ENCODE data around the gene LGALS14. TPM values are rescaled to one million over a fixed set of nuclear protein-coding genes. Genes with fewer than 3 reads are reported as not detected.

LGALS14 gene
- not detected in 2 replicates for total RNA-seq

DNA sequence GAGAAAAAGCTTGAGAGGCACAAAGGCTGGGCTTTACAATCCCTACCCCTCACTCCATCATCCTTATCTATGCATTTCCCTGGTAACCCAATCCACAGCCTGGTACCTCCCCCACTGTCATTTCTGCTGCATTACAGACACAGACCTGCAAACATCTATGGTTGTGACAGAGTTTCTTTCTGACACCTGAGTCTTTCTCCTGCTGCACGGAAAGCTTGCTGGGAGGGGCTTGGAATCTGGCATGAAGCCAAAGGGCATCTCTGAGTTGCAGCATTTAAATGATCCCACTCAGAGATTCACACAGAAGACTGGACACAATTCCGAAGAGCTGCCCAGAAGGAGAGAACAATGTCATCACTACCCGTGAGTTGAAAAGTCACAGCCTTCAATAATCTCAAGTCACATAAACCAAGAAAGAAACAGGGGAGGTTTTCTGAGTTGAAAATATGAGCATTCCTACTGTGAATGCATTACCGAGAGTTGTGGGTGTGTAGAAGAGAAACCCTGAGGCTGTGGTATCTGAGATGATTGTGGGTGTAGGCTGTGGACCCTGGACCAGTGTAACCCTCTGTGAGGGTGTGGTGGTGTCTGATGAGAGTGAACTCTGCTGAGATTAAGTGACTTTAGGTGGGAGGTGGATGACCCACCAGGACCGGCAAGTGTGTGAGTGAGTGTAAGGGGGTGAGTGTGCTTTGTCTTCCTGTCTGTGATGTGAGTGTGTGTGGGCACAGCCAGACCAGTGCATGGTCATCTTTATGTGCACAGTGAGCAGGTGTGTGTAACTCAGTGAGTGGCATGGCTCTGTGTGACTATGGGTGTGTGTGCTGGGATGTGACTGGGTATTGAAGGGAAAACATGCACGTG, at the start of gene LGALS14:
Gene LGALS14, plus strand, starts transcription at position 301 of the 864 bp plus-strand sequence. Its CDS starts 48 bp downstream, at position 349.

GRCh38 chr19:39655613-39656012, 48.7 kb upstream of the LGALS14 start, which contains the start of gene LGALS16:
Gene LGALS16 (plus strand): TSS chr19:39655913. CDS start chr19:39655962, 49 bp downstream.

DNA sequence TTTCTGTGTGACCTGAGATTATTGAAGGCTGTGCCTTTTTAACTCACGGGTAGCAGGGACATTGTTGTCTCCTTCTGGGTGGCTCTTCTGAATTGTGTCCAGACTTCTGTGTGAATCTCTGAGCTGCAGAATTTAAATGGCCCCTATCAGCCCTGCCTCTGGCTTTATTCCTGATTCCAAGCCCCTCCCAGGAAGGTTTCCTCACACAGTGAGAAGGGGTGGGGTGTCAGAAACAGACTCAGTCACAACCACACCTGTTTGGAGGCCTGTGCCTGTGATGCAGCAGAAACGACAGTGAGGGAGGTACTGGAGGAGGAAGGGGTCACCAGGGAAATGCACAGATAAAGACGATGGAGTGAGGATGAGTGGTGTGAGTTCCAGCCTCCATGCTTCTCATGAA, 33.6 kb downstream of the LGALS14 start, which contains the start of gene CLC:
Gene CLC, minus strand, starts transcription at position 139 of the 400 bp plus-strand sequence. Its CDS starts 77 bp downstream, at position 62.

Other genes with a start within 250 kb of the LGALS14 start
- gene TIMM50, start 223.6 kb upstream of the LGALS14 start, total RNA-seq: 51.4 and 81.6 TPM in 2 replicates
- 0.52 TPM in 1 of 2 replicates, not detected in the other for gene DLL3, start 205.5 kb upstream of the LGALS14 start, total RNA-seq
- not detected in 2 replicates for gene SELENOV, start 189.3 kb upstream of the LGALS14 start, total RNA-seq
- 2.7 and 5.1 TPM in 2 replicates for gene EID2B, start 171.6 kb upstream of the LGALS14 start, total RNA-seq
- gene EID2, start 164.3 kb upstream of the LGALS14 start, total RNA-seq: 12.1 and 12.9 TPM in 2 replicates
- gene LGALS13, start 102.0 kb upstream of the LGALS14 start, total RNA-seq: not detected in 2 replicates
- gene LGALS16, start 48.6 kb upstream of the LGALS14 start, total RNA-seq: not detected in 2 replicates
- not detected in 2 replicates for gene CLC, start 33.5 kb downstream of the LGALS14 start, total RNA-seq
- gene LEUTX, start 74.4 kb downstream of the LGALS14 start, total RNA-seq: not detected in 2 replicates
- gene DYRK1B, start 129.7 kb downstream of the LGALS14 start, total RNA-seq: 11.5 and 27.9 TPM in 2 replicates
- 161 and 277 TPM in 2 replicates for gene FBL, start 141.9 kb downstream of the LGALS14 start, total RNA-seq
- under 0.01 TPM in 1 of 2 replicates, not detected in the other for gene FCGBP, start 230.2 kb downstream of the LGALS14 start, total RNA-seq

Data from epithelial cell of alveolus of lung (primary cell).